Fibroblast of lung (primary cell): ENCODE data around the gene CCDC169. TPM values are rescaled to one million over a fixed set of nuclear protein-coding genes. Genes with fewer than 3 reads are reported as not detected.

Experiments used
- DNase-seq, 2 donors: peaks; one replicate each; pipeline versions ENCODE4 v3.0.0 to v3.0.0-alpha.2; 2010; ENCODE audit warnings: low read depth in 2 of 2
- H2AFZ ChIP-seq: 2 replicates; pipeline ENCODE4 v1.5.1; 2012; ENCODE audit warnings: low read length, control low read depth, inconsistent platforms
- H3K27ac ChIP-seq: 2 replicates; pipeline ENCODE4 v1.5.1; 2011; ENCODE audit warnings: low read length, control low read depth; ENCODE audit not compliant: insufficient read depth
- H3K27me3 ChIP-seq: 2 replicates; pipeline ENCODE4 v1.5.1; 2011; ENCODE audit warnings: mild to moderate bottlenecking, low read length; ENCODE audit not compliant: control insufficient read depth, insufficient read depth
- H3K36me3 ChIP-seq: 2 replicates; pipeline ENCODE4 v1.5.1; 2011; ENCODE audit warnings: low read length; ENCODE audit not compliant: control insufficient read depth, insufficient read depth
- H3K4me1 ChIP-seq: 2 replicates; pipeline ENCODE4 v1.5.1; 2011; ENCODE audit warnings: low read length; ENCODE audit not compliant: control insufficient read depth, insufficient read depth; ENCODE audit errors: extremely low read depth
- H3K4me2 ChIP-seq: 2 replicates; pipeline ENCODE4 v1.5.1; 2011; ENCODE audit warnings: low read length, control low read depth; ENCODE audit not compliant: insufficient read depth; ENCODE audit errors: extremely low read depth
- H3K4me3 ChIP-seq, 4 experiments: fragments of 200-600 bp in 1 of 4; sonication (generic) in 1 of 4; replicated peaks in 1 of 4; 2 replicates each; pipeline ENCODE4 v1.5.1; 2011 to 2016; ENCODE audit warnings: low read length in 4 of 4, low read depth in 3 of 4, mild to moderate bottlenecking in 3 of 4, control low read depth in 2 of 4, inconsistent platforms in 1 of 4, mixed read lengths in 1 of 4; ENCODE audit not compliant: insufficient read depth in 1 of 4; ENCODE audit errors: control extremely low read depth in 1 of 4
- H3K79me2 ChIP-seq: 2 replicates; pipeline ENCODE4 v1.5.1; 2012; ENCODE audit warnings: mild to moderate bottlenecking, low read length, inconsistent platforms; ENCODE audit not compliant: control insufficient read depth, insufficient read depth
- H3K9ac ChIP-seq: 2 replicates; pipeline ENCODE4 v1.5.1; 2011; ENCODE audit warnings: mild to moderate bottlenecking, low read length, control low read depth; ENCODE audit not compliant: insufficient read depth
- H3K9me3 ChIP-seq: 2 replicates; pipeline ENCODE4 v1.5.1; 2012; ENCODE audit warnings: low read depth, low read length; ENCODE audit not compliant: control insufficient read depth, insufficient read depth
- H4K20me1 ChIP-seq: 2 replicates; pipeline ENCODE4 v1.5.1; 2011; ENCODE audit warnings: low read length; ENCODE audit not compliant: control insufficient read depth, insufficient read depth; ENCODE audit errors: extremely low read depth
- CTCF ChIP-seq, 2 donors: IDR thresholded peaks in 1 of 2; conservative IDR thresholded peaks in 1 of 2; 1 replicate in 1 of 2; 2 replicates in 1 of 2; pipeline ENCODE4 v1.5.1; 2011 to 2012; ENCODE audit warnings: low read length in 2 of 2, control low read depth in 1 of 2, inconsistent platforms in 1 of 2, low read depth in 1 of 2, mild to moderate bottlenecking in 1 of 2
- EZH2 ChIP-seq: IDR thresholded peaks from 2 replicates; pipeline ENCODE4 v1.5.1; 2012; ENCODE audit warnings: low read length, control low read depth, mild to moderate bottlenecking; ENCODE audit errors: missing control alignments
- polyA plus RNA-seq, 2 donors: library from polyadenylated mRNA; depleted of rRNA in 1 of 2; stranded (reverse) in 1 of 2; unstranded in 1 of 2; fragments of >200 nt; gene quantifications; 2 replicates each; pipeline ENCODE4 v1.2.1, GENCODE V29; 2011 to 2012; ENCODE audit warnings: missing spikeins in 1 of 2
- total RNA-seq: library from RNA; depleted of rRNA; stranded (reverse); fragments of >200 nt; gene quantifications from 2 replicates; pipeline ENCODE4 v1.2.1, GENCODE V29; 2014

The CCDC169 gene
- total and polyA plus RNA-seq, 2 donors (not counting 1 experiment from before 2014, with no cell fraction given) = 2.9 to 7.1 TPM

GRCh38 chr13:36183901-36184300 is 113.7 kb downstream of the CCDC169 start:
- H3K4me3 ChIP-seq = no peak overlapping the region
- H3K9ac ChIP-seq = no peak overlapping the region
- DNase-seq = no peak
- no peaks in the 10 kb centered on the region for H4K20me1 ChIP-seq
- no peaks in the 10 kb centered on the region for H3K4me1 ChIP-seq
- H3K9me3 ChIP-seq = no peaks in the 10 kb centered on the region
- H3K27ac ChIP-seq = no peak overlapping the region
- H2AFZ ChIP-seq = no peak overlapping the region
- H3K4me2 ChIP-seq = no peak overlapping the region
- TF ChIP-seq EZH2 (no peak), CTCF (conservative IDR thresholded peaks at IDR 0.05 in 1 of 2, IDR thresholded peaks at IDR 0.05 in 1 of 2; ENCODE audit: low read depth in 1 of 2, low read length in 2 of 2) (no peak)
- H3K79me2 ChIP-seq = no peaks in the 10 kb centered on the region
- H3K27me3 ChIP-seq = no peaks in the 10 kb centered on the region
- no peaks in the 10 kb centered on the region for H3K36me3 ChIP-seq

Other genes with a start within 250 kb of the CCDC169 start
- gene DCLK1, start 166.4 kb downstream of the CCDC169 start, total RNA-seq = 6.3 and 14.4 TPM in 2 replicates
- 0.56 and 2.9 TPM in 2 replicates for gene DCLK1, start 166.4 kb downstream of the CCDC169 start, polyA plus RNA-seq
- 0.77 and 1.8 TPM in 2 replicates for gene SOHLH2, start 83.3 kb downstream of the CCDC169 start, total RNA-seq
- 0.34 and 0.42 TPM in 2 replicates for gene SOHLH2, start 83.3 kb downstream of the CCDC169 start, polyA plus RNA-seq
- 93.0 and 112 TPM in 2 replicates for gene SPART, start 48.6 kb upstream of the CCDC169 start, total RNA-seq
- 90.2 and 109 TPM in 2 replicates for gene SPART, start 48.6 kb upstream of the CCDC169 start, polyA plus RNA-seq
- gene CCNA1, start 134.7 kb upstream of the CCDC169 start, total RNA-seq = 3.5 TPM in 1 of 2 replicates, not detected in the other
- 0.48 and 0.89 TPM in 2 replicates for gene CCNA1, start 134.7 kb upstream of the CCDC169 start, polyA plus RNA-seq